Kasumi-1 (cell line): ENCODE data around the gene EML1.

ENCODE experiments used
- DNase-seq, 2 experiments: peaks; one replicate each; lab custom pipeline; 2025; lab: John Stamatoyannopoulos, UW

EML1 gene

DNA sequence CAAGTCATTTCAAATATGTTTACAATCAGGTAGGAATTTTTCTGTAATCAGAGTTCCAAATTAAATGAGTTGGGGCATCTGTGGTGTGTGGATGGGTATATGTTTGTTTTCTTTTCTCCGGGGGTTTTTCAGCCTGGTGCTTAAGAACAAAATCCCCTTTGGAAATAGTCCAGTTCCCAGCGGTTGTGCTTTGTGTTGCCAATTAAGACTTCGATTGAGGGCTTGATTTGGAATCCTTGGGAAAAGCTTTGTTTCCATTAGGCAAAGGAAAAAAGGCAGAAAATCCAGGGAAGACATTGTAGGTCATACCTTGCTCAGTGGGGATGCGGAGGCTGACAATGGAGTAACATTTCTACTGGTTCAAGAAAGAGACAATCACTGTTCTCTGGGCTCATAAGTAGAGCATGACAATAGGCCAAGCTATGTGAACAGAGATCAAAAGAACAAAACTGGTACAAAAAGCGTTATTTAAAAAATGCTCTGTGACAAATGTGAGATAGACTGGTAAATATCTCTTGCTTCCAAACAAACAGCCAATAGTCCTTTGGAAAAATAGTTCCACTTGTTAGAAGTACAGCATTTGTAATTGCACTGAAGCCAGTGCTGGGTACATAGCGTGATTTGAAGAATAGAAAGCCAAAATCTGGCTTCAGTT is 79.7 kb downstream of the EML1 start:
- DNase-seq = no peak

- DNase-seq = no peak
Observed at GRCh38 chr14:99873653-99874052, 80.4 kb downstream of the EML1 start.

DNA sequence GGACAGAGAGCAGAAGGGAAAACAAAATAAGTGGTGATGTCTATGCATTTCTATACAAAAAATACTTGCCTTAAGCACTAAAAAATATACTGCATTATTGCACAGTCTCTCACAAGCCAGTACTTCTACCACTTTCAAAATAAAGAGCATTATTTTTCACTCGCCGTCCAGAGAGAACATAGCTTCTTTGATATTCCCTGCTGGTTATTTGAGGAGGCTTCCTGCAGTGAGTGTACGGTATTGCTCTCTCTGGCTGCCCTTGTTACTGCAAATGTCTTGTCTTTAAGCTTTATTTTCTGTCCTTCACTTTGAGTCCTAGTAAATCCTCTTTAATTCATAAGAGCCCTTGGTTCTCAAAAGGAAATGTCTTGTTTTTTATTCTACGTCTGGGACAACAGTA is 81.1 kb downstream of the EML1 start:
- peak in 1 of 2 experiments; percentile 7 for DNase-seq

DNA sequence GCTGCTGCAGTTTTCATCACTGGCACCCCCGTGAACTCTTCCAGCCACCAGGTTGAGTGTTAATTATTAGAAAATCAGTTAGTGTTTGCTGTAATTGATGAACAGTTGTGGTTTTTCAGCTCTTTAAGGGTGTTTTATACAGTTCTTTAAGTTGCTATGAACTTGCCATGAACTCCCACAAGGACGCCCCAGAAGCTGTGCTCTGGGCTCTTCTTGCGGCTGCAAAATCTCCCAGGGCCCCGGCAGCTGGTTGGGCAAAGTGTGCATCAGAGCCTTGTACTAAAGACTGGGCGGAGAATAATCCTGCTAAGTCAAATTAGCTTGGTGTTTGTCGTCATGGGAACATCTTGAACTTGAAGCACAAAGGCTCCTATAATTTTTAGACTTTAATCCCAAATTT is 82.2 kb downstream of the EML1 start:
- no peak for DNase-seq

- DNase-seq = no peak
Observed at GRCh38 chr14:99875836-99876235, 82.6 kb downstream of the EML1 start.

GRCh38 chr14:99876406-99876805 is 83.2 kb downstream of the EML1 start:
- no peak for DNase-seq

DNA sequence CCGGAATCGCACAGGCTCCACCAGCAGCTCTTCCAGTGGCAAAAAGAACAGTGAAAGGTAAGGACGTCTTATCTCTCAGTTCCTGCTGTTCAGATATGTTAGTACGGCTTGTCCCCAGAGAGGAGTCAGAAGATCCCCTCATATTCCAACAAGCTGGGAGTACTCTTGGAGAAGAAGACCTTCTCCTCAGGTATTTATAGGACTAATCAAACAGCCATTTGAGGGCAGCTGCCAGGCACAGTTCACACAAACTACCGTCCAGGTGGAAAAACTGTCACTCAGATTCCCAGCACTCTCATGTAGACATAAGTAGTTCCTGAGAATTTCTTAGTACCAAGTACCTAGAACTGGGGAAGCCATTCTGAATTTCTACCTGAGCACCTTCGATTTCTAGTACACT is 85.3 kb downstream of the EML1 start:
- DNase-seq = no peak

DNA sequence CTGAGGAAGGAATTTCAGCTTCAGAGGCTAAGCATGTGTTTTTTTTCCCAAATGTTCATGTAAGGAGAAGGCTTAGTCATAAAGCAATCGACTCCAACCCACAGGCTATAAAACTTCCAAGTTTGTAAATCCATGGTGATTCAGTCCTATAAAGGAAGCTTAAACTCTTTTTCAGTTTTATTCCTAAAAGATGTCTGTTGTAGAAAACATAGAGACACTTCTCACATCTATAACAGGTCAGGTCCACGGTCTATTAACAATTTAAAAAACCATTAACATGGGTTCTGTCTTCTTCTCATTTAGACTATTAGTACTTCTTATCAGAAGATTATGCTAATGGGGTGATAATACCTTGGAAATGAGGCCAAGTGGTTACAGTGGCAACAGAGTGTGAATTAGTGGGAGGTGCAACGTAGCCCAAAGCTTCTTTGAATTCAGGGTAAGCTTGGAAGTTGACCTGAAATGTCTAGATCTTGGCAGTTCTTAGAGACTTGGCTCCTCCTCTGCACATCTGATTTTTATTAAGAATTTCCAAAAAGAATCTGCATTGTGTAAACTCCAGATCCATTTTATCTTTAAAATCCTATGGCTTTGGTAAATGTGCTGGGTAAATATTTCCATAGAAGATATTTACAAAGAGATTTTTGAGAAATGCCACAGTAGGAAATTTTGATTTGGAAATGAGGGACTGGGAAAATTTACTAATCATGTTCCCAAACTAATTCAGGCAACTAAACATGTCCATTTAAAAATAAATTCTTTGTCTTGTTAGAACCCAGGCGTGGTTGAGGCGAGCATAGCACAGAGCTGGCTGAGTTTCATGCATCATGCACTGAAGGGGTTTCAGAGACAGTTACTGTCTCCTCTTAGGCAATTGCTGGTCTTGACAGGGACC is 86.4 kb downstream of the EML1 start:
- DNase-seq = no peak

GRCh38 chr14:99880651-99881420 is 87.6 kb downstream of the EML1 start:
- no peak for DNase-seq

GRCh38 chr14:99883866-99884650 is 90.8 kb downstream of the EML1 start:
- DNase-seq = no peak

DNA sequence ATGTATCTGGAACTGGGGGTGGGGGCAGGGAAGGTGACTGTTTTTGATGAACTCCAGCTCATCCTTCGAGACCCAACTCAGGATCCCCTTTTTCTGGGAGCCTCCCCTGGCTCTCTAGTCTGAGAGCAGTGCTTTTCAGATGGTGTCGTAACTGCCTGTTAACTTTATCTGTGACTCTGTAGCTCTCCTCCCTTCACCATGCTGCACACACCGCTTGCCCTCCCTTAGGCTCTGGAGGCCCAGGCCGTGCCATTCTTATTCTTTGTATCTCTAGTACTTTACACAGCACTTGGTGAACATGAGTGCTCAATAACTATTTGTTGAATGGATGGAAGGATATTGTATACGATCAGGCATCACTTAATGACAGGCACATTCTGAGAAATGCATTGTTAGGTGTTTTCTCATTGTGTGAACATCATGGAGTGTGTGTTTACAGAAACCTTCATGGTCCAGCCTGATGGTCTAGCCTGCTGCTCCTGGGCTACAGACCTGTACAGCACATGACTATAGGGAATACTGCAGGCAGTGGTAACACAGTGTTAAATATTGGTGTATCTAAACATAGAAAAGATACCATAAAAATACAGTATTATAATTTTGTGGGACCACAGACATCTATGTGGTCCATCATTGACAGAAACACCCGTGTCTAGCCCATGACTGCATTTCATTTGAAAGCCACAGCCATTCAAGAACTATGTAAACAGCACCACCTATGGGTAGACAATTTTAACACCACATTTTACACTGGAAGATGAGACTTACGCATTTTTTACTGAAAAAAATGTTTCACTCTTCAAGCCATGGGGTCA is 91.8 kb downstream of the EML1 start:
- DNase-seq = peak; percentile 66 to 83

- no peak for DNase-seq
Observed at GRCh38 chr14:99885649-99885958, 92.4 kb downstream of the EML1 start.

DNA sequence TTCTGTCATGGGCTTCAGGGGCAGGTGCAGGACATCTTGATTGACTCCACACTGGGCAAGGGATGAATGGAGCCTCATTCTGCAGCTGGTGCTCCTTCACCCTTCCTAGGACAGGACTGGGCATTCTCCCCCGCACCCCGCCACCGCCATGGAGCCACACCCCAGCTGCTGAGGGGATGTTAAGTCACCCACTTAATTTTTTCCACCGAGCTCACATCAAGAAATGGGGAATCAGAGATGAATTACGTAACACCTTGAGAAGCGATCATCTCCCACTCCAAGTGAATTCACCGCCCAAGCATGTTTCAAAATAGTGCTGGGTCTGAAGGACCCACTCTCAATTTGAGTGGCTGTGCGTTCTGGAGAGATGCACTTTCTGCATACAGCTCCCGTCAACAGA is 94.2 kb downstream of the EML1 start:
- DNase-seq = no peak

DNA sequence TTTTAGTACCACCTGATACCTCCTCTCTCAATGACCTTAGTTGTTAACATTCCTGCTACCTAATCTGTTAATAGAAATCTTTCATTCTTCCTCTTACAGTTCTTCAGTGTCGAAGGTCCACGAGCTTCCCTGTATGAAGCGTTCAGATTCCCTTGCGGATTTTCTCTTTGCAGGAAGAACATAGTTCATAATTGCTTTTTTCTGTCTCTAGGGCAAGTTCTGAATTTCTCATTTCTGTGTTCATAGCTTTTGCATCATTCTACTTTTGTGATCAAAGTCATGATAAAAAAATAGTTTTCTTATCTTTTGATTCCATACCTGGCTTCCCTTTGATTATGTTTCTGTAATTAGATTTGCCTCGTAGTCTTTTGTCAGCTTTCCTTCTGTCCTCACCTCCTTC is 94.9 kb downstream of the EML1 start:
- DNase-seq = no peak

GRCh38 chr14:99889268-99889667 is 96.1 kb downstream of the EML1 start:
- DNase-seq = no peak

- DNase-seq = no peak
Observed at GRCh38 chr14:99891266-99891665, 98.1 kb downstream of the EML1 start.

DNA sequence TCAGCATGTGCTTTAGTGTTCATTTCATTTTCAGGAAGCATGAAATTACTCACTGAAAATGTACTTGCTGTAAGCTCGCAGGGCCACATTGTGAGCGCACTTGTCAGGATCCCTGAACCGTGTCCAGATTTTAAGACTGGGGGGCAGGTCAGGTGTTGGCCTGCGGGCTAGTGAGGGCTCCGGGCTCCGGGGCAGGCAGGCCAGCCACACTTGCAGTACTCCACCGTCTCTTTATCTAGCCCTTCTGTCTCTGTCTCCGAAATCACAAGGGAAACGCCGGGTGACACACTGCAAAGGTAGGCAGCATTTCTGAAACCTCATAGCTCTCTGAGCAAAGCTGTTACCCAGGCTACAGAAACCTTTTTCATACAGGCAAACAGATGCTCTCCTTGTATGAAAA is 98.7 kb downstream of the EML1 start:
- DNase-seq = no peak

GRCh38 chr14:99892406-99892805 is 99.2 kb downstream of the EML1 start:
- no peak for DNase-seq

- DNase-seq = no peak
Observed at GRCh38 chr14:99896361-99896760, 103.1 kb downstream of the EML1 start.

GRCh38 chr14:99899578-99900178 is 106.5 kb downstream of the EML1 start:
- DNase-seq = peak; percentile 59 to 81

DNA sequence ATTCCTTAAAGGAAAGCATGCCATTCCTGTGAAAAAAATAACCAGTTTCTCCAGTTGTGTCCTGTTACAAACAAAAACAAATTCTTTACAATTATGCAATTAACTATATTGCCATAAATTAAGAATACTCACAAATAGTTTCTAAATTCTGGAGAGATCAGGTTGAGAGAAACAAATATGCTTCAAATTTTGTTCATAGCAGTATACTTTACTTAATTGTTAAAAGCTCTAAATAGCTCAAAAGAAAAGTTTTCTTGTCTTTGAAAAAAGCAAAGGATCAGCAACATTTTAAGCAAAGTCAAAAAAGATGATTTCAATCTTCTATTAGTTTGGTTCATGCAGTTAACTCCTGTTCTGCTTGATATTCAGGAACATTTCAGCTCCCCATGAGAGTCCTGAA is 109.7 kb downstream of the EML1 start:
- DNase-seq = no peak
